ENCODE measurements around the gene PDE4DIP.
"Not testable (repeated sequence)": the region's sequence is repeated elsewhere in the genome, so short reads cannot be mapped to it uniquely, and the experiment has no call there.

Gene PDE4DIP

DNA sequence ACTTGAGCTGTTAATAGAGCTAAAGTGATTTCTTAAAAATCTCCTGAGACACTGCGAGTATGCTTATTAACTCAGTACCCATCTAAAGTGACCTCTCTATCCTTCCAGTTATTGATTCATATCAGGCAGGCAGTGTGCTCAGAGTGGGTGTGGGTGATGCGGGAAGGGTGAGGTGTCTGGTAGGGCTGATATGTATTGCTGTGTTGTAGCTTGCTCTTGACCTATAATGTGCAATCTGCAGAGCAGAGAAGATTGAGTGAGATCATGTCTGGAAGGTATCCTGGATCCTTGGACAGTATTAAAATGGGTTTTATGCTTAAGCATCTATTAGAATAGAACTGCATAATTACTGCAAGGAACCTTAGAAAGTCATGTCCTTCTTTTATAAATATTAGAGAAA, 15.8 kb downstream of the PDE4DIP start:
- H3K36me3 Mint-ChIP-seq, H3K4me3 Mint-ChIP-seq, H3K4me1 Mint-ChIP-seq, H3K27me3 Mint-ChIP-seq, H3K9me3 Mint-ChIP-seq, H3K27ac Mint-ChIP-seq: not testable (repeated sequence)

DNA sequence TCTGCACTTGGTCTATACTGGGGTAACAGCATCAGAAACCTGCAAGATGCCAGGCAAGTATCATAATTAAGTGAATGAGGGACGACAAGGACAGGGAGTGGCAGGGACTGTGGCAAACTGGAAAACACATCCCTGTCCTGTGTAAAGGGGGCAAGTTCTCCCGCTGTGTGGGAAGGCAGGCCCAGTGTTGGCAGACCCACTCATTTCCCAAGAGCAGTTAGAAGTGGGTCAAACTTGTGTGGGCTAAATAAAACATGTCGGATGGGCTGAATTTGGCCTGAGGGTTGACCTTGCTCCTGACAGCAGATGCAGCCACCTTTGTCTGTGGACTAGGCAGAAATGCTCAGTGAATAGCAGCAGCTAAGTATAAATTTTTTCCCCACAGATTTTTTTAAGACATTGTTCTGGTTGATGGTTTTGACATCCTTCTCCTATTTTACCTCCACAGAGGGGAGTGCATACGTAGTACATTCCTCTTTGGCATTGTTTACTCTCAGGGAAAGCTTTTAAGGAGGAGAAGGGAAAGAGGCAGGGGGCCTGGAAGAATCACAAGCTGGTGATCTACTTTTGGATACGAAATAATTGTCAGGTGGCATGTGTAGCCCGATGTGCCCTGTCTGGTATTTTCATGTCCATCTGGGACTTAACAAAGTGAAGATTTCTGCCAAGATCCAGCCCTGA, 16.5 kb downstream of the PDE4DIP start:
- H3K4me3 Mint-ChIP-seq, H3K36me3 Mint-ChIP-seq, H3K4me1 Mint-ChIP-seq, H3K27ac Mint-ChIP-seq, H3K9me3 Mint-ChIP-seq, H3K27me3 Mint-ChIP-seq: not testable (repeated sequence)

DNA sequence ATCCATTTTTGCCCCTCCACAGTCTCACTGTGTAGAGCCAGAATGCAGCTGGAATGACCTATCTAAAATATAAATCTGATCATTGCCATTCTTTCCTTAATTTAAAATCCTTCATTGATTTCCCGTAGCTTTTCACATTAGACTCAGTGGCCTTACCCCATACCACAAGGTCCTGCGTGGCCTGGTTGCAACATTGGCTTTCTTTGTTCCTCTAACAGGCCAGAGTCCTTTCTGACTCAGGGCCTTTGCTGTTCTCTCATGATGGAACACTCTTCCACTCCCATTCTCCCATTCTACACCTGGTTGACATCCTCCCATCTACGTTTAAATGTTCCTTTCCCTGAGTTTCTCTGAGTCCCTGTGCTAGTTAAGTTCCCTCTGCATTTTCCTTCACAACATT, 18.4 kb downstream of the PDE4DIP start:
- not testable (repeated sequence) for H3K36me3 Mint-ChIP-seq, H3K9me3 Mint-ChIP-seq, H3K4me1 Mint-ChIP-seq, H3K4me3 Mint-ChIP-seq, H3K27ac Mint-ChIP-seq, H3K27me3 Mint-ChIP-seq

DNA sequence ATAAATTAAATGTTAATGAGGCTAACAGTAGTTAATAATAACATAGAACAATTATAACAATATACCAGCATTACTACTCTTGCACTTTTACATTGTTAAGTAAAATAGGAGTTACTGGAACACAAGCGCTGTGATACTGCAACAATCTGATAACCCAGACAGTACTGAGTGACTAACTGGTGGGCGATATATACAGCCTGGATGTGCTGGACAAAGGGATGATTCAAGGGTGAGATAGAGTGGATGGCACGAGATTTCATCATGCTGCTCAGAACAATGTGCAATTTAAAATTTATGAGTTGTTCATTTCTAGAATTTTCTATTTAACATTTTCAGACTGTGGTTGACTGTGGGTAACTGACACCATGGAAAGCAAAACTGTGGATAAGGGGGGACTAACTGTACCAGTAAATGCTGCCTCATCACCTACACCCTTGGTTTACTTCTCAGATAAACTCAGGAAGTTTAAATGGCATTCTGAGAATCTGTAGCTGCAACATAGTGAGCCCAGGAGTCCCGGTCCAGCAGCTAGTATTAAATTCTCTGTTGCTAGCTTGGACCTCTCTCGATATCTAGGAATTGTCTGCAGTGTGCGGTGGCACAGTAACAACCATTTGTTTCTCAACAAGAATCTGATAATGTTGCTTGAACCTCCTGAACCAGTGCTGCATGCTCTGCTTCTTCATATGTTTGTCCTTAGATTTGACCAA, 24.9 kb downstream of the PDE4DIP start:
- not testable (repeated sequence) for H3K9me3 Mint-ChIP-seq, H3K4me1 Mint-ChIP-seq, H3K4me3 Mint-ChIP-seq, H3K27me3 Mint-ChIP-seq, H3K36me3 Mint-ChIP-seq, H3K27ac Mint-ChIP-seq

DNA sequence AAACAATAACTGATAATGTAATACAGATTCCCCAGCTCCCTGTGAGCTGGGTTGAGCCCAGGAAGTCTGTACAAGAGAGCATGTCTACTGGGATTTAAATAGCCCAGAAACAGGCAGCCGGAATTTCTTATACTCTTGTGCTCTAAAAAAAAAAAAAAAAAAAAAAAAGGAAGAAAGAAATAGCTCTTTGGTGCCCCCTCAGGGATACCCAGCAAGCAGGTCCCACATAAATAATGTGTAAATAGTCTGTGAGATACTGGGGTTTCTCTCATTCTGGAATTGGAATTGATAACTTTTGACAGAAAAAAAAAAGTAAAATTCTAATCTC, 25.4 kb downstream of the PDE4DIP start:
- H3K9me3 Mint-ChIP-seq, H3K4me1 Mint-ChIP-seq, H3K27ac Mint-ChIP-seq, H3K4me3 Mint-ChIP-seq, H3K27me3 Mint-ChIP-seq, H3K36me3 Mint-ChIP-seq: not testable (repeated sequence)

DNA sequence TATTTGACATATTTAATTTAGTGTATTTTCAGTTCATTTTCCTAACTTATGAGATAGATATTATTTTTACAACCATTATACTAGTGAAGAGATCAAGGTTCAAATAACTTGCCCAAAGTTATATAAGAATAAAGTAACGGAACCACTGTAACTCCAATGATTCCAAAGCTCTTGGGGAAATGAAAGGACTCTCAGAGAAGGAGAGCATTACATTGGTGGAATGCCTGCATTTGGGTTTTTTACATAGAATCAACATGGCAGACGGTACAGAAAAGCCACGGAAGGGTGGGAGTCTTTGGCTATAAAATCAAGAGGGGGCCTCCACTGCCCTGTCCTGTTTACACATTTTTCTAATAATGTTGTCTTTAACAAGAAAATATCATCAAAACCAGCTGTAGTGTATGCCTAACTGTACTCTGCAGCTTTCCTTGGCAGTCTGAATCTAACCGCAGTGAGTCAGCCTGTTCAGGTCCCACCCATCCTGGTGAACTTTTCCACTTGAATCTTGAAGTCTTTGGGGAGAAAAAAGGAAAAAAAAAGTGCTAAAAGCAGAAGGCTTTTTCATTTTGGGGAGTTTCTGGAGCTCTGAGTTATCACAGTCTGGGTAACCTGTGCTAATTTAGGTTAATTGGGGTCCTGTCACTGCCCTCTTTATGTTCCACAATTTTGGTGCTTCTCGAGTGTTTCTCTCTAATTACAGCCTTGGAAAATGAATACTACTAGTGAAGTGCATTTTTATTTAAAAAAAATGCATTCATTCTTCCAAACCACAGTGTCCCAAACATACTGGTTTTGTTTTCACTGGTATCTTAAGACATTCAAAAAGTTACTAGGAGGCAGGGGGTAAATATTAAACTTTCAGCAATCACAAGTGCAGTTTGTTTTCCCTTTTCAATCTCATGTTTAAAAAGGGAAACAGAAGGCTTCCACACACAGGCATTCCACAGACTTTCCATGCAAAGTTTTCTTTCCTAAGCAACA, 30.5 kb downstream of the PDE4DIP start:
- H3K27ac Mint-ChIP-seq: not testable (repeated sequence)

DNA sequence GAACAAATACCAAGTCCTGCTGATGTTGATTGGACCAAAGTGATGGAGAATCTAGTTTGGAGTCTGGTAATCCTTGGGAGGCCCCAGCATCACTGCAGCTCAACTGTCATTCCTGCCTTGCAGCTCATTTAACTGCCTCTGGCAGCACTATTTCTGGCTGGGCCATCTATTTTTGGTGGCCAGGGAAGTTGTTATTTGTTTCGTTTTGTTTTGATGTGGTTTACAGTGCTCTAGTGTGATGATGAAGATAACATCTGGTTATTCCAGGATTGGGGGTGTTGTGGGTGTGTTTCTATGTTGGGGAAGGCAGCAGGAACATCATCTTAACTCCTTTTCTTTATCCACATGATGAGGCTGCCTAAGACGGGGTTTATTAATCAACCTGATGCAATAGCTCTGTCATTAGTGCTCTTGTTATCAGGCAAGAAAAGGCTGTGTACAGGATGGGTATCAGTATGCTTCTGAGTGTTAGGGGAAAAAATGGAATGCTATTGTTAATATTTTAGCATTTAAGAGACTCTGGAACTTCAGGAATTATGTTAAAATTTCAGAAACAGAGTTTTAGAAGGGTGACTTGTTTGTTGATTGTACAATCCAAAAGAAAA, 35.7 kb downstream of the PDE4DIP start:
- H3K4me3 Mint-ChIP-seq, H3K9me3 Mint-ChIP-seq, H3K27ac Mint-ChIP-seq, H3K36me3 Mint-ChIP-seq, H3K4me1 Mint-ChIP-seq, H3K27me3 Mint-ChIP-seq: not testable (repeated sequence)

More for the DNA sequence above, 30.5 kb downstream of the PDE4DIP start:
- H3K4me1 Mint-ChIP-seq, H3K4me3 Mint-ChIP-seq, H3K9me3 Mint-ChIP-seq, H3K36me3 Mint-ChIP-seq, H3K27me3 Mint-ChIP-seq: not testable (repeated sequence)

DNA sequence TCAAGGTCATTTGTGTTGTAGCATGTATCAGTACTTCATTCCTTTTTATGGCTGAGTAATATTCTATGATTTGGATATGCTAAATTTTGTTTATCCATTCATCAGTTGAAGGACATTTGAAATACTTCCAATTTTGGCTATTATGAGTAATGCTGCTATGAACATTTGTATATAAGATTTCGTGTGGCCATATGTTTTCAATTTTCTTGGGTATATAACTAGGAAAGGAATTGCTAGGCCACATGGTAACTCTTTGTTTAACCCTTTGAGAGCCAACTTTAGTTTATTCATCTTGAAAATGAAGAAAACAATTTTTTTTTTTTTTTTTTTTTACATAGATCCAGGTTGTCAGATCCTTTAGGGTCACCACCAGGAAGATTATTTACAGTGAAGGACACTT, 37.0 kb downstream of the PDE4DIP start:
- H3K36me3 Mint-ChIP-seq, H3K4me1 Mint-ChIP-seq, H3K27ac Mint-ChIP-seq, H3K9me3 Mint-ChIP-seq, H3K27me3 Mint-ChIP-seq, H3K4me3 Mint-ChIP-seq: not testable (repeated sequence)

DNA sequence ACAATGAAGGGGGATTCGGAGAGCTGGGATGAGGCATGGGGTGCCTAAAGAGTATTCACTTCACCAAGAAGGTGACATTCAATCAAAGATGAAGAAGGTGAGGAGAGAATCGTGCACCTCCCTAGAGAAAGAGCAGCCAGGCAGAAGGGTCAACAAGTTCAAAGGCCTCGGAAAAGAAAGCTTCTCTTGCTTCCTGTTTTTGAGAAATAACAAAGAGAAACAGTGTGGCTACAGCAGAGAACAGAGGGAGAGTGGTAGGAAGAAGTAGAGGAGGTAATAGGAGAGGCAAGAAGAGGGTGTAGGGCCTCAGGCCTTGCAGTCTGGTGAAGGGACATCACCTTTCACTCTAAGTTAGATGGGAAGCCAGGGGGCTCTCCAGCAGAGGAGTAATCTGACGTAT, 41.0 kb downstream of the PDE4DIP start:
- H3K4me1 Mint-ChIP-seq, H3K4me3 Mint-ChIP-seq, H3K27me3 Mint-ChIP-seq, H3K36me3 Mint-ChIP-seq, H3K9me3 Mint-ChIP-seq, H3K27ac Mint-ChIP-seq: not testable (repeated sequence)

DNA sequence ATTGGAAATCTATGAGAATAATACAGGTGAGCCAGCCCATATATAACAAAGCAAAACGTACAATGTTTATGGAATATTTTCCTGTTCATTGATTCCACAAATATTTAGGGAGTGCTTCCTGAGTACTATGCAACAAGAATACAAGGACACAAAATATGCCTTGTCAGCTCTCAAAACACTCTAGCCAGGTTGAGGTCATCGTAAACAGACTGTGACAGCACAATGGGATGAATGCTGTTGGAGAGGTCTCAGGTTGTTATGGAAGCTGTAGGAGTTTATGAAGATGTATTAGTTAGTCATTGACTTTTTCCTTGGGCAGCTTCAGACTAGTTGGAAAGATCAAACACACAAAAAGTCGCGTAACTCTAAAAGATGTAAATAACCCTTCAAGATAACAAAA, 42.1 kb downstream of the PDE4DIP start:
- not testable (repeated sequence) for H3K4me1 Mint-ChIP-seq, H3K36me3 Mint-ChIP-seq, H3K9me3 Mint-ChIP-seq, H3K4me3 Mint-ChIP-seq, H3K27me3 Mint-ChIP-seq, H3K27ac Mint-ChIP-seq

DNA sequence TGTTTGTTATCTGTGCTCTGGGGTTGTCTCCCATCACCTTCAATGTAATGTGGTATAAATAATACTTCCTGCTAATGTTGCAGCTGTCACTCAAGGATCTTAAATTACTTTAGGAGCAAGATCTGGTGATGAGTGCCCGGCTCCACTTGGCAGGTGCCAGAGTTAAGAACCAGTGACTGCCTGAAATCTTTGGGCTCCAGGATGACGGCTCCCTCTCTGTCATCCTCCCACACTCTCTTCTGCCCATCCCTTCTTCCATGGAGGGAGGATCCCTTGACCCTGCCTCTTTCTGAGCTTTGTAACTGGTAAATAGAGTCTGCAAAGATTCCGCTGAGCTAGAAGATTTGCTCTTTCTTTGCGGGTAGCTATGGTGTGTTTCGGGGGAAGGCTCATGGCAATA, 44.4 kb downstream of the PDE4DIP start:
- H3K4me1 Mint-ChIP-seq, H3K27me3 Mint-ChIP-seq: not testable (repeated sequence)

DNA sequence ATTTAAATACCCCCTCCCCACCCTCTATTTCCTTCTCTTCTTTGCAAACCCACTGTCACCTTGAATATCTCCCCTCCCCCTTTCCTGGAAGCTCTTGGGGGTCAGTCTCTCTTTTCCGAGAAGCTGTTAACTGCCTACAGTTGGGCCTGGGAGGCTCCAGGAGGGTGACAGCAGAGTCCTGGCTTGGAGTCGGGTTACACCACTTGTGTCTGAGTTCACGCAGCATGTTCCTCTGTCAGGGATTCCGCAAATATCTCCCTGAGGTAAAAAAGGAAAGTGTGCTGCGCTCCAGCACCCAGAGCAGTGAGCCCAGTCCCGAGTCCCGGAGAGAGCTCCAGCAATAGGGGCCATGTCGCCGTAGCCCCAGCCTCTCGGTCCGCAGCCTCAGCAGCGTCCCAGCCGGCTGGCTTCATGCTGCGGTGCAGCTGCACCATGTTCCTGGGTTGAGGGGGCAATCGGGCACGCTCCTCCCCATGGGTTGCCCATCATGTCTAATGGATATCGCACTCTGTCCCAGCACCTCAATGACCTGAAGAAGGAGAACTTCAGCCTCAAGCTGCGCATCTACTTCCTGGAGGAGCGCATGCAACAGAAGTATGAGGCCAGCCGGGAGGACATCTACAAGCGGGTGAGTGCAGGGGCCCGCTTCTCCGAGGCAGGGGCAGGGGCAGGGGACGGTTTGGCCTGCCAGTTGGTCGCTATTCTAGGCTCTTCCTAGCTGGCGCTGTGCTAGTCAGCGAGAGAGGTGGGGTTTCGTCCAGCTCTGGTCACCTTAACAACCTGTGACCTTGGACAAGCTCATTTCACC, 45.2 kb downstream of the PDE4DIP start:
- H3K4me3 Mint-ChIP-seq, H3K9me3 Mint-ChIP-seq, H3K4me1 Mint-ChIP-seq, H3K27me3 Mint-ChIP-seq, H3K36me3 Mint-ChIP-seq, H3K27ac Mint-ChIP-seq: not testable (repeated sequence)

More for the DNA sequence above, 44.4 kb downstream of the PDE4DIP start:
- not testable (repeated sequence) for H3K36me3 Mint-ChIP-seq, H3K4me3 Mint-ChIP-seq, H3K9me3 Mint-ChIP-seq, H3K27ac Mint-ChIP-seq

DNA sequence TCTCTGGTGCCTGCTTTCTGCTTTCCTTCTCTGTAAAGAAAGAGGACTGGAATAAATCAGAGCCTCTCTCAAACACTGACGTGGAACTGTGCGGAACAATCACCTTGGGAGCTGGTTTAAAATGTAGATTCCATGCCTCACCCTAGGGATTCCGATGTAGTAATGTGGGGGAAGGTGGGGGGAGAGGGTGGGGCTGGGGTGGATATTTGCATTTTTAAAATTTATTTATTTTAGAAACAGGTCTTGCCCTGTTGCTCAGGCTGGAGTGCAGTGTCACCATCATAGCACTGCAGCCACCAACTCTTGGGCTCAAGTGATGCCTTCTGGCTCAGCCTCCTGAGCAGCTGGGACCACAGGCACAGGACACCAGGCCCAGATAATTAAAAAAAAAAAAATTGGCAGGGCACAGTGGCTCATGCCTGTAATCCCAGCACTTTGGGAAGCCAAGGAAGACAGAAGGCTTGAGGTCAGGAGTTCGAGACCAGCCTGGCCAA, 45.9 kb downstream of the PDE4DIP start:
- not testable (repeated sequence) for H3K27ac Mint-ChIP-seq, H3K9me3 Mint-ChIP-seq, H3K4me1 Mint-ChIP-seq, H3K36me3 Mint-ChIP-seq, H3K27me3 Mint-ChIP-seq, H3K4me3 Mint-ChIP-seq

DNA sequence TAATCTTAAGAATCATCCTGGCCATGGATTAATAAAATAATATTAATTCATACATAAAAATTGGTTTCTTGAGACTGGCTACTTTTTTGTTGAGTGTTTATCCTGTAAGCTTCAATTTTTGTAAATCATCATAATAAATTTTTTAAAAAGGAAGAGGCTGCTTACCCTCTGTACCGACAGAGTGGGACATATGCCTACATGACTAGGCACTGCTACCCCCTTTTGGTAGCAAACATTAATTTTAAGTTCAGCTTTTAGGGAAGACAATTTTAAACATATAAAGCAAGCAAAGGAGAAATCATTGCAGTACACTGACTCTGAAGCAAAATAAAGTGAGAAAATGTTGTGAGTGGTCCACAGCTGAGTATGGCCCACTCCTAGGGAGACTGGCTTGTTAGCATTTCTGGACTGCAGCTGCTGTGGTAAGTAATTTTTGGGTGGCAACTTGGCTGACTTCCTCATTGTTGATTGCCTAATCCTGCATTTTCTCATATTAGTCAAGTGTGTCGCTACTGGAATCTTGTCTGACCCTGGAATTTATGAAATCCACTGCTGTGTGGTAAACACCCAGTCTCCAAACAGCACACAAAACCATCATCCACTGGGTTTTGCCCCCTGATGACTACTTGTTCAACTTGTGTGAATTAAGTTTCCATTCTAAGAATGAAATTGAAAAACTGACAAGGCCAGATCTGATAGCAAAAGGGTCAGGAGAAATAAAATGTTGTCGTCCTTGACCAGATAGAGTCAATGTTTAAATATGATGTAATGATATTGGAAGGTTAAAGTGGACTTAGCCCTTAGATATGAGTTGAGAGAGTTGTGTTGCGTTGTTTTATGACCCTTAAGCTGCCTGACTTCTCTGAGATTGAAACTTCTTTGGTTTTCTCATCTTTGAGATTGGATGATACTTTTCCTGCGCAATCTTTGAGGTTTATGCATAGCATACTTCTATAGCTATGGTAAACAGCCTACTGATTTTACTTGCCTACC, 50.4 kb downstream of the PDE4DIP start:
- H3K27me3 Mint-ChIP-seq, H3K9me3 Mint-ChIP-seq, H3K36me3 Mint-ChIP-seq, H3K4me3 Mint-ChIP-seq, H3K27ac Mint-ChIP-seq, H3K4me1 Mint-ChIP-seq: not testable (repeated sequence)

Measured in activated naive CD4-positive, alpha-beta T cell treated with anti-CD3 and anti-CD28 coated beads, Interleukin-2, amount 50 U/mL, for 24 hours (primary cell).